Inflammatory macrophage treated with lipopolysaccharide for 4 hours (primary cell): ENCODE measurements around the gene RIMS1.

Experiments
- DNase-seq: peaks from one replicate; pipeline ENCODE4 v3.0.0-alpha.2; 2020

The RIMS1 gene

GRCh38 chr6:72102561-72102960 lies 216.2 kb downstream of the RIMS1 start:
- DNase-seq, result no peak

DNA sequence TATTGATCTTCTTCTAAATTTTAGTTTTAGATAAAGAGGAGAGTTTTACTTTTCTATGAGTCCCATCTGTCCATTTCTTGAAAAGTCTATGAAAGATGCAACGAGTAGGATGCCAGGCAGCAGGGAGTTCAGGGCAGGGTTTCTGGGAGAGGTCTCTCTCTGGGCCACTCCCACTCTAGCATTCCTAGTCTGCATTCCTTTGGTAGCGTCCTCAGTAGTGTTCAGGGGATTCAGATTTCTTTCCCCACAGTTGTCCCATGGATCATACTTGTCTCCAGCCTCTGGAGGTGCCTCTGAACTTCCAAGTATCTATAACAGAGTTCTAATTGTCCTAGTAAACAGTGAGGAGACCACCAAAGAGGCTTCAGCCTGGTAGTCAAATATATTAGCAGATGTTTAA lies 225.3 kb downstream of the RIMS1 start:
- no peak for DNase-seq

DNA sequence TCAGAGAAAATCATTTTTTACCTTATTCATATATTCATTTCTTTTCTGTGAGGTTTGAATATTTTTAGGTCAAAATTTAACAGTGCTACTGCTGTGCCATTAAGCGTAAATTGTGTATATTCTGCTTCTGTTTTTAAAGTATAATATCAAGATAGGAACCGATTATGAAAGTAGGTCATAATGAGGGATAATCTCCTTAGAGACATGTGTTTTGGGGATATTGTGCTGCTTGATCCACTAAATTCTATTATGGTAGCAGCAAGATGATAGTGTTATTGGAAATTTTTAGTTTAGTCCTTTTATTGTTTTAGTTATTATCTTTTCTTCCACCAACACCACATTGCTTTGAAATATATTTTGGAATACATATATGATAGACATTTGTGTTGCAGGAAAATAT lies 244.0 kb downstream of the RIMS1 start:
- DNase-seq, result no peak

- DNase-seq, result no peak
Observed at GRCh38 chr6:72132427-72132826, 246.1 kb downstream of the RIMS1 start.

- no peak for DNase-seq
Observed at GRCh38 chr6:72132851-72133250, 246.5 kb downstream of the RIMS1 start.

DNA sequence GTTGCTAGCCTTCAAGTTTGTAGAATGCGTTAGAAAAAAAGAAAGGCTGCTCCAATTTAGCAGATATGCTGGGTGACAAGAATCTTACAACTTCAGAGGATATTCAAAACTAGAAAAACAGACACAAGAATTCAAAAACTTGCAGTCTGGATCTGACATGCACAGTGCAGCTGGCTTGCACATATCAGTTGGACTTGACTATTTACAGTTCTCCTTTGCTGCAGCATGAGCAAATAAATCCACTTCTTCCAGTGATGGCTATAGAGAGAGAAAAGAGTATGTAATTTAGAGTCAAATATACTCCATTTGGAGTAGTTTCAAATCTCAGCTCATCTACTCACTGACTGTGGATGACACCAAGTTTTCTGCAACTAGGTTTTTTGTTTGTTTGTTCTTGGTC lies 247.0 kb downstream of the RIMS1 start:
- DNase-seq, result no peak

GRCh38 chr6:72140795-72141194 lies 254.4 kb downstream of the RIMS1 start:
- DNase-seq, result no peak

DNA sequence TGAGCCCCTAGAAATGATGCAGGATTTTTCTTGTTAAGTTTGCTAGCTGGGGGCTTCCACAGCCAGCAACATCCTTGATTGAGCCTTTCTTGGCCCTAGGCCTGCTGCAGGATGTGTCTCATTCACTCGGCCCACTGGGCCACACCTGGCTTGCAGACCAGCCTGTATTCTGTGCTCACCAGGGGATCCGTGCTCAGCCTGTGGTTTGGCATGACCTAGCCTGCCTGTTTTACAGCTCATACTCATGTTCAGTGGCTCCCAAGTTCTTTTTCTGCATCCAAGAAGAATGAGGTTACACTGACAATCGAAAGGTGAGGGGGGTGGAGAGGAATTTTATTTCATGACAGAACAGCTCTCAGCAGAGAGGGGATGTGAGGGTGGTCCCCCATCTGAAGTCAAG lies 263.4 kb downstream of the RIMS1 start:
- DNase-seq, result no peak

DNA sequence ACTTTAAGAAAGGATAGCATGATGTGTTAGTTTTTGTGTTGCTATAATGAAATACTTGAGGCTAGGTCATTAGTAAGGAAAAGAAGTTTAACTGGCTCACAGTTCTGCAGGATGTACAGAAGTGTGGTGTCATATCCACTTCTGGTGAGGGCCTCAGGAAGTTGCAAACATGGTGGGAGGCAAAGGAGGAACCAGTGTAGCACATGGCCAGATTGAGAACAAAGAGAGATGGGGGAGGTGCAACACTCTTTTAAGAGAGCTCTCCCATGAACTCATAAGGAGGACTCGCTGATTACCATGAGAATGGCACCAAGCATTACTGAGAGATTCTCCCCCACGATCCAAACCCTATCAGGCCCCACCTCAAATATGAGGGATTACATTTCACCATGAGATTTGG lies 265.4 kb downstream of the RIMS1 start:
- DNase-seq, result no peak

DNA sequence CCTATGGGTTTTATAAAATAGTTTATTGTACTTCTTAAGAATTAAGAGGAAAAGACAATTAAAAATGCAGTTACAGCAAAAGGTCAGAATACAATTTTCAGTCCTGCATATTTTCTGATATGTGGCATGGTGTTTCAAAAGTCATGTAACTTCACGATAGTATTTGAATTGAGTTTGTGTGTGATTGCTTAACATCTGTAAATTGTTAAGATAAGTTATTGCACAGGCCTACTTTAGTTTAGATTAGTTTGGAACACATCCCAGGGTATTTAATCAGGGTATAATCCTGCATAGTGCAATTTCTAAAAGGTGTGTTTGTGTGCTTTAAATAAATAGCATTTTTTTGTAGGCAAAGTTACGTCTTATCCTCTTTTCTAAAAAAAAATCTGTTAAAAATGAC lies 289.6 kb downstream of the RIMS1 start:
- DNase-seq, result no peak

DNA sequence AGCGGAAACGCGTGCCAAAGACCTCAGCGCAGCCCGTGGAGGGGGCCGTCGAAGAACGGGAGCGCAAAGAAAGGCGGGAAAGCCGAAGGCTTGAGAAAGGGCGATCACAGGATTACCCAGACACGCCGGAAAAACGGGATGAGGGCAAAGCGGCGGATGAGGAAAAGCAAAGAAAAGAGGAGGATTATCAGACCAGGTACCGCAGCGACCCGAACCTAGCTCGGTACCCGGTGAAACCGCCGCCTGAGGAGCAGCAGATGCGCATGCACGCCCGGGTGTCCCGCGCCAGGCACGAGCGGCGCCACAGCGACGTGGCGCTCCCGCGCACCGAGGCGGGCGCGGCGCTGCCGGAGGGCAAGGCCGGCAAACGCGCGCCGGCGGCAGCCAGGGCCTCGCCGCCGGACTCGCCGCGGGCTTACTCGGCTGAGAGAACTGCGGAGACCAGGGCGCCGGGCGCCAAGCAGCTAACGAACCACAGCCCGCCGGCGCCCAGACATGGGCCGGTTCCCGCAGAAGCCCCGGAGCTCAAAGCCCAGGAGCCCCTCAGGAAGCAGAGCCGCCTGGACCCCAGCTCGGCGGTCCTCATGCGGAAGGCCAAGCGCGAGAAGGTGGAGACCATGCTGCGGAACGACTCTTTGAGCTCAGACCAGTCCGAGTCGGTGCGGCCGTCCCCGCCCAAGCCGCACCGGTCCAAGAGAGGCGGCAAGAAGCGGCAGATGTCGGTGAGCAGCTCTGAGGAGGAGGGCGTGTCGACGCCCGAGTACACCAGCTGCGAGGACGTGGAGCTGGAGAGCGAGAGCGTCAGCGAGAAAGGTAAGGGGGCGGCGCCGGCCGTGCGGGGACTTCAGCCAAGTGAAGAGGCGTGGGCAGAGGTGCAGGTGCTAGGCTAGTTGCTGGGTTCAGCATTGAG lies 296.2 kb downstream of the RIMS1 start:
- no peak for DNase-seq

DNA sequence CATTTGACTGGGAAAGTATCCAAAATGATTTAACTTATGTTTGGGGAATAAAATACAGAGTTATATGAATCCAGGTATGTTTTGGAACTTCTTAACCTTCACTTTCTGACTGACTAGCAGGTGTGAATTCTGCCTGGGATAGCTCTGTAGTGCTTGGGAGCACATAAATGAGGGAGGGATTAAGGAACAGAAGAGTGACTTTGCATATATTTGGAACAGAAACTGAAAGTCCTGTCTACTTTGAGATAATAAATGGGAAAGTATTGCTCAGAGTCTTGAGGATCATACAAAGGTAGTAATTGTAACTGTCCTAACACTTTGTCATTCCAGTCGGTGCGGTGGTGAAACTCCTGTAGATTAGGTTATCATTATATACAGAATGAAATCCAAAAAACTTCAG lies 317.6 kb downstream of the RIMS1 start:
- no peak for DNase-seq

GRCh38 chr6:72205500-72205899 lies 319.1 kb downstream of the RIMS1 start:
- no peak for DNase-seq

DNA sequence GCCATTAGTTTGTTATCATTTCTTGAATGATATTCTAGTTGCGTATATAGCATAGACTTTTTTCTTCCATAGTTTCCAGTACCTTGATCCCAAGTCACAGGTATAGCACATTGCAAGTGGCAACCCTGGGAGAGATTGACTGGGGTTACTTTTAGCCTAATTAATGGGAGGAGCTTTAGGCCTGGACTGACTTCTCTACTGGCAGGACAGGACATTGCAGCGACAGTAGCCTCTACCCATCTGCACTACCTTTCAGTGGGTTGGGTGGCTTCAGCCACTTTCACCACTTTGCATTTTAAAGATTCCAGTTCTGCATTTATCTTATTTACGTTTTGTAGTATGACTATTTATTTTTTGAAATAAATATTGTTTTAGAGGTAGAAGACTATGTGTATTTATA lies 320.3 kb downstream of the RIMS1 start:
- DNase-seq, result no peak

DNA sequence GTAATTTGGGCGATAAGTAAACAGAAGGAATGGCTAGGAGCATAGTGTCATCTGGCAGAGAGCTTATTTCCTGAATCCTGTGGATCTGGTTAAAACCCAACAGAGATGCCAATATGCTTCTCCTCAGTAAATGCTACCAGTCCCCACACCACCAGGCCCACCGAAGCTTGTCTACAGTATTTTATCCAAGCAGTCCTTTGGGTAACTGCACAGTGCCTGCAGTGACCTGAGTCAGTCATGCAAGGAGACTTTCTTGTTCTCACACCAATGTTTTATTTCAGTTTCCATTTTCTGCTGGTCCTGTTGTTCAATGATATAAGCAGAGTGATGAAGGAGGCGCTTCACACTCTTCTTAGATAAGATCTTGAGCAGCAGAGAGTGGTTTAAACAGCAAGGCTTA lies 326.3 kb downstream of the RIMS1 start:
- no peak for DNase-seq

DNA sequence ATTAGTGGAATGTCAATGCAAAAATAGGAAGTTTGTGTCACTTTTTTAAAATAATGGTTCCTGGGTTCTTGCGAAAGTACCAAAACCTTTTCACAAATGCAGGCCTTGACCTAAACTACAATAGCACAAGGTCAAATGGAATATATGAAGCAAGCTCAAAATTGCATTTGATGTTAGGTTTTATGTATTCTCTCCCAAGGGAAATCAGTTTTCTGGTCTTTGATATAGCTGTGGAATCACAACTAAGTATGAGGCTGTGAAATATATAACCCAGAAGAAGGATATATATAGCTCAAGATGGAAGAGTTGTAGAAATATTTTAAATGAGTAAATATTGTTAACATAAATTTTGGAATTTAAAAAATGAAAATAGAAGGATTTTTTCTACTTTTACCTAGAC lies 327.3 kb downstream of the RIMS1 start:
- no peak for DNase-seq

GRCh38 chr6:72216222-72217068 lies 330.1 kb downstream of the RIMS1 start:
- DNase-seq, result no peak

DNA sequence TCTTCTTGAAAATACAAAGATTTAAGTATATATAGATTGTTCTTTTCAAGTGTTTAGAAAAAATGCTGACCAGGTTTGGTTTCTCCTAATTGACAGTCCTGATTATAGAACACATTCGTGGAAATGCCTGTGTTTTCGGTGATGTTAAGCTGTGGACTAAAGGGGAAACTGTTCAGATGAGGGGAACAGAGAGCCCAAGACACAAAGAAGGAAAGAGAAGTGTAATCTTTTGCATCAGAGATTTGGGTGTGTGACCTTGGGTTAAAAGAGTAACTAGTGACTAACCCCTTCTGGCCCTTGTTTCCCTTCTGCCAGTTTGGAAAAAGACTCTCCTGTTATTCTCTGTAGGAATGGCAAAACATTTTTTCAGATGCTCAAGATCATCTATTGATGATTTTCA lies 331.3 kb downstream of the RIMS1 start:
- DNase-seq, result no peak

DNA sequence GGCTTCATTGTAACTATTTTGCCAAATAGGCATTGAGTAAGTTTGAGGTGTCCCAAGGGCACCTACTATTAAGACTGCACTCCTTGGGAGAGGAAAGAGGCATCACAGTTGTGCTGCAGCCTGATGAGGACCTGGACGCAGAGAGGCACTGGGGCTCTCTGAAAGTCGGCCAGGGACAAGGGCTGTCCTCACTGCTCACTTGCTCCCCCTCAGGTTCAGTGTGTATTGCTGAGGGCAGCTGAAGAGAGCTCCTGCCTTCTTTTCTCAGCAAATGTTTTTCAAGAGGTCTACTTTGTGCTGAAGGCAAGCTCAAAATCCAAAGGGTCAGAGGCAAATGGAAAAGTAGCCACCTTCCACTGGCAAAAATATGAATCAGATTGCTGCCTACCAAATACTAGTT lies 331.8 kb downstream of the RIMS1 start:
- no peak for DNase-seq

DNA sequence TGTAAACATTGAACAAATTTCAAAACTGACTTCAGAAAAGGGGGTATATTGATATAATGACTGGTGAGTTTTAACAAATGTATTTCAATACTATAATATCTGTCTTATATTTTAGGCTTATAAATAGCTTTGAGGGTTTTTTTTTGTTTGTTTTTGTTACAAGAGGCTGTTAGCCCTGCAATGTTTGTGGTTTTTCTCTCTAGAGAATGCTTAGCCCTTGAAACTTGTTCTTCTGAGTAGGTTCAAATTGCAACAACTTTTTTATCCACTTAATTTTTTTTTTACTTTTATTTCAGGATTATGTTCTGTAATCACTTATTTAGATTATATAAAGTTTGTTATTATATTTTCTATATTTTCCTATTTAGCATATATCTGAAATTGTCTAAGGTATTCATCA lies 333.2 kb downstream of the RIMS1 start:
- no peak for DNase-seq

DNA sequence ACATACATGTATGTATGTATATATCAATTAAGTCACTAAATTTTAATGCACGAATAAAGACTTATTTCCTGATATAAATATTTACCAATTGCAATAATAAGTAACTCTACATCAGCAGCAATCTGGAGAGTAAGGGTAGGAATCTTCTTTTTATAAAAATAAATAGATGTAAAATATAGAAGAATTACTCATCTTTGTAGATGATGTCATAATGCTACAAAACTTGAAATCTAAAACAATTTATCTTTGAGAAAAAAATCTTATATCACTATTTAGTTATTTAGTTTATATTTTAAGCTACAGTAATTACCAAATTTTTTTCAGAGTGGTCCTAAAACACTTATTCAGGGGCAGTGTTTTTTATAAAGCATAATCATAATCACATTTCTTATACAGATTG lies 351.7 kb downstream of the RIMS1 start:
- DNase-seq, result no peak

GRCh38 chr6:72238900-72239299 lies 352.6 kb downstream of the RIMS1 start:
- no peak for DNase-seq

GRCh38 chr6:72245565-72245964 lies 359.2 kb downstream of the RIMS1 start:
- DNase-seq, result no peak

GRCh38 chr6:72246926-72247325 lies 360.6 kb downstream of the RIMS1 start:
- no peak for DNase-seq
